ENCODE measurements around the gene UBE2G1.

GRCh38 chr17:4256952-4257351, 109.5 kb downstream of the UBE2G1 start:
- TF ChIP-seq, protein P1, sequence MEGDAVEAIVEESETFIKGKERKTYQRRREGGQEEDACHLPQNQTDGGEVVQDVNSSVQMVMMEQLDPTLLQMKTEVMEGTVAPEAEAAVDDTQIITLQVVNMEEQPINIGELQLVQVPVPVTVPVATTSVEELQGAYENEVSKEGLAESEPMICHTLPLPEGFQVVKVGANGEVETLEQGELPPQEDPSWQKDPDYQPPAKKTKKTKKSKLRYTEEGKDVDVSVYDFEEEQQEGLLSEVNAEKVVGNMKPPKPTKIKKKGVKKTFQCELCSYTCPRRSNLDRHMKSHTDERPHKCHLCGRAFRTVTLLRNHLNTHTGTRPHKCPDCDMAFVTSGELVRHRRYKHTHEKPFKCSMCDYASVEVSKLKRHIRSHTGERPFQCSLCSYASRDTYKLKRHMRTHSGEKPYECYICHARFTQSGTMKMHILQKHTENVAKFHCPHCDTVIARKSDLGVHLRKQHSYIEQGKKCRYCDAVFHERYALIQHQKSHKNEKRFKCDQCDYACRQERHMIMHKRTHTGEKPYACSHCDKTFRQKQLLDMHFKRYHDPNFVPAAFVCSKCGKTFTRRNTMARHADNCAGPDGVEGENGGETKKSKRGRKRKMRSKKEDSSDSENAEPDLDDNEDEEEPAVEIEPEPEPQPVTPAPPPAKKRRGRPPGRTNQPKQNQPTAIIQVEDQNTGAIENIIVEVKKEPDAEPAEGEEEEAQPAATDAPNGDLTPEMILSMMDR (IDR thresholded peaks at IDR 0.05; ENCODE audit: borderline replicate concordance, extremely low read depth, low read length, poor library complexity, severe bottlenecking) = no peak
- no peak for TF ChIP-seq EZH2 (IDR thresholded peaks at IDR 0.05; ENCODE audit: borderline replicate concordance, low read depth, low read length, severe bottlenecking)

All from DND-41 (cell line).